ENCODE data around the gene SIPA1L3.
"Not testable (repeated sequence)": the region's sequence is repeated elsewhere in the genome, so short reads cannot be mapped to it uniquely, and the experiment has no call there.

The SIPA1L3 gene

GRCh38 chr19:37920591-37921450 lies 13.8 kb downstream of the SIPA1L3 start:
- DNase-seq (ENCODE audit: low read depth), result no peak

DNA sequence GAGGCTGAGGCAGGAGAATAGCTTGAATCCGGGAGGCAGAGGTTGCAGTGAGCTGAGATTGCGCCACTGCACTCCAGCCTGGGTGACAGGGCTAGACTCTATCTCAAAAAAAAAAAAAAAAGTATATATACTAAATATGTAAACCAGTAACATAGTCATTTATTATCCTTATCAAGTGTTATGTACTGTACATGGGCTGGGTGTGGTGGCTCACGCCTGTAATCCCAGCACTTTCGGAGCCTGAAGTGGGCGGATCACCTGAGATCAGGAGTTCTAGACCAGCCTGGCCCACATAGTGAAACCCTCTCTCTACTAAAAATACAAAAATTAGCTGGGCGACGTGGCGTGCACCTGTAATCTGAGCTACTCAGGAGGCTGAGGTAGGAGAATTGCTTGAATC lies 17.6 kb downstream of the SIPA1L3 start:
- not testable (repeated sequence) for DNase-seq (ENCODE audit: low read depth)

GRCh38 chr19:37925212-37925611 lies 18.2 kb downstream of the SIPA1L3 start:
- no peak for DNase-seq (ENCODE audit: low read depth)

GRCh38 chr19:37926255-37926654 lies 19.2 kb downstream of the SIPA1L3 start:
- DNase-seq (ENCODE audit: low read depth), result no peak

DNA sequence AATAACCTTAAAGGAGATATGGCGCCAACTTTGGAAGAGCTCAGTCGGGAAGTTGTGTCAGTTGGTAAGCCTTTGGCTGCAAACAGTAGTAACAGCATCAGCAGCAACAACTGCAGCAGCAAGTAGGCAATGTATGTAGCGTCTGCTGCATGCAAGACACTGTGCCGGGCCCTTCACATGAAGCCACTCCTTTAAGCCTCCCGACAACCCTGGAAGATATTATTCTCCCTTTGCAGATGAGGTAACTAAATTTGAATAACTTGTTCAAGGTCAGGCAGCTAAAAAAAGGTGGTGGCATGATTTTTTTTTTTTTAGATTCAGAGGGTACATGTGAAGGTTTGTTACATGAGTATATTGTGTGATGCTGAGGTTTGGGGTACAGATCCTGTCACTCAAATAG lies 19.7 kb downstream of the SIPA1L3 start:
- no peak for DNase-seq (ENCODE audit: low read depth)

GRCh38 chr19:37928527-37929286 lies 21.7 kb downstream of the SIPA1L3 start:
- no peak for DNase-seq (ENCODE audit: low read depth)

DNA sequence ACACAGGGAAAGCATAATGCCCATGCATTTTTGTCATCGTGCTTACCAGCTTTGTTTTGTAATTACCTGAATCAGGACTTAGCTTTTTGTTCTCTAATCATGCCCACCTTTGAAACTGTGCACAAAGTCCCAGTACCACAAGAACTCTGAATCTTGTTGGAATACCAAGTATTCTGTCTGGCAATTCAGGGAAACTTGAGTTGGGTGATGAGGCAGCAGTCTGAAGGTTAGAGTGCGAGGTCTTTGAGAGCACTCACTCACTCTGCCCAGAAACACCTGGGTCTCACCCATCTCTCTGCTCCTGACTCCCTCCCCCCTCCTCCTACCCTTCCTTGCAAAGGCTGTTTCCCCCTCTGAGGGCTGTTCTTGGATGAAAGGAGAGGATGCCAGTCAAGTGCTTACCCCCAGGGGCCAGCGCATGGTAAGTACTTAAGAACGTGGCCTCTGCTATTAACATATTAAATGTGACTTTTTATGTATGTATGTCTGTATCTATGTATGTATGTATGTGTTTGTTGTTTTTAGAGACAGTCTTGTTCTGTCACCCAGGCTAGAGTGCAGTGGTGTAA lies 22.4 kb downstream of the SIPA1L3 start:
- DNase-seq (ENCODE audit: low read depth), result no peak

DNA sequence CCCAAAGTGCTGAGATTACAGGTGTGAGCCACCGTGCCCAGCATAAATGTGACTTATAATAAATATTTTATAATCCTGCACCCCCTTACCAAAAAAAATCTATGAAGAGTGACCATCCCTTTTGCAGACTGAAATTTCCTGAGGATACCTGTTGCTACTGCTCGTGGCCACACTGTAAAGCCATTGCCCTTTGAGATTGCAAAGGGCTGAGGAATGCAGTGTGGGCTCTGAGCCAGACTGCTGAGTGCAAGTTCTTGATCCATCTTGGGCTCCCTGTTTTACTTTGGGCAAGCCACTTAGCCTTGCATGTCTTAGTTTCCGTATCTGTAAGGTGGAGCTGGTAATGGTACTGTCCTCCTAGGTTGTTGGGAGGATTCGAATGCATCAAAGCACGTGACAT lies 23.4 kb downstream of the SIPA1L3 start:
- no peak for DNase-seq (ENCODE audit: low read depth)

- DNase-seq (ENCODE audit: low read depth), result no peak
Observed at GRCh38 chr19:37931881-37932655, 25.1 kb downstream of the SIPA1L3 start.

DNA sequence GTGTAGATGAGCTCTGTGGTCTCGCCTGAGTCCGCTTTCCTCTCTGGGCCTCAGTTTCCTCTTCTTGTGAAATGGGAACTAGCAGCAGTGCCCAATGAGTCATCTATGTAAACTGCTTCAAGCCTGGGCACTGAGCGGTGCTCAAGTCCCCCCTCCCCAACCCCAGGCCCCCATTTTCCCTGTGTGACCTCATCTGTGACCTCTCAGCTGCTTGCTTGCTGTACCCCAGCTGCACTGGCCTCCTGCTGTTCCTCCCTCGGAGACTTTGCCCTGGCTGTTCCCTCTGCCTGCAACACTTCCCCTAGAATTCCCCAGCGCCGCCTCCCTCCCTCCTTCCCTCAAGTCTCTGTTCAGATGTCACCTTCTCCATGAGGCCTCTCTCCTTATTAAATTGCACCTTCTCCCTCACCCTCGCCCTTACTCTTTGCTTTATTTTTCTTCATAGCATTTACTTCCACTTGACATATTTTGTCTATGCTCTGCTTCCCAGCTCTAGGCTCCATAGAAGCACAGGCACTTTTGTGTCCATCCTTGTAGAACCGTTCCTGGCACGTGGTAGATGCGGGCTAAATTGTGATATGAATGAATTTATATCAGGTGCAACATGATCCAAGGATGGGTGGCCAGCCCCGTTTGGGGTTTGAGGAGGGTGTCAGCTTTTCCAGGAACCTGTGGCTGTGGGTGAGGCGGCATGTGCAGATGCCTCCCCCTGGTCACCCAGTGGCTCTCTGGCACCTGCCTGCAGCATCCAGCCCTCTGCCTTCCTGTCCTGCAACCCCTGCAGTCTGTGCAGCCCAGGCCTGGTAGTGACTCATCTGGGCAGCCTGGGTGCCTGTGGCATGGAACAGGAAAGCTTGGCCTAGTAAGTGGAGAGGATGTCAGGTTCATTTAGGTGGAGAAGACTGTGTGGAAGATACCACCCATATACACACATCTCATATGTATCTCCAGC lies 26.3 kb downstream of the SIPA1L3 start:
- DNase-seq (ENCODE audit: low read depth), result no peak

DNA sequence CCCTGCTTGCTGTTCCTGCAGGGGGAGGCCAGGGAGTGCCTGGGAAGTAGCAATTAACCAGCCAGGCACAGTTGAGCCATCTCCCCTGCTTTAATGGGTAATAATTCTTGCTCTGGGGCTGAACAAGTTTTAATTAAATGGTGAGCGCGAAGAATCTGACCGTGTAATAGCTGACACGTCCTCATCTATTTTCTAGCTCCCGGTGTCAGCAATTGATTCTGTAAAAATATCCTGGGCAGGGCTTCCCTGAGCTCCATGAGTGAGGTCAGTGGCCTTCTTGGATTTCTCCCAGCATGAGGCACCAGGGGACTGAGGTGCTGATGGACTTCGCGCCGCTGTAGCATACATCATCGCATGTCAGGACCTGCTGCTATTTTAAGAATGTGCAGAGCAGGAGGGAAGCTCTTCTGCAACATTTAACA lies 26.9 kb downstream of the SIPA1L3 start:
- DNase-seq (ENCODE audit: low read depth), result no peak

DNA sequence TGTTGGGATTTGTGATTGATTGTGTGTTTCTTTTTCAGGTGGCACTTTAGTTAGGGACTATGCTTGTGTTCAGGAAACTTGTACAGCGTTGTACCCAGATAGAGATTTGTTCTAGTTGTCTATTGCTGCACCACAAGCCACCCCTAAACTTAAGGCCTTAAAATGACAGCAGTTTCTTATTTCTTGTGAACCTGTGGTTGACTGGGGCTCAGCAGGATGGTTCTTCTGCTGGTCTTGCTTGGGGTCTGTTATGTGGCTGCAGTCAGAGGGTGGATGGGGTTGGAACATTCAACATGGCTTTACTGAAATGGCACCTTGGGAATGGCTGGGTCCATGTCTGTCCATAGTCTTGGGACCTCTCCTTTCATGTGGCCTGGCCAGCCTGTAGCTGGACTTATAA lies 28.3 kb downstream of the SIPA1L3 start:
- DNase-seq (ENCODE audit: low read depth), result no peak

GRCh38 chr19:37936166-37936565 lies 29.2 kb downstream of the SIPA1L3 start:
- DNase-seq (ENCODE audit: low read depth), result no peak

GRCh38 chr19:37936886-37937285 lies 29.9 kb downstream of the SIPA1L3 start:
- no peak for DNase-seq (ENCODE audit: low read depth)

DNA sequence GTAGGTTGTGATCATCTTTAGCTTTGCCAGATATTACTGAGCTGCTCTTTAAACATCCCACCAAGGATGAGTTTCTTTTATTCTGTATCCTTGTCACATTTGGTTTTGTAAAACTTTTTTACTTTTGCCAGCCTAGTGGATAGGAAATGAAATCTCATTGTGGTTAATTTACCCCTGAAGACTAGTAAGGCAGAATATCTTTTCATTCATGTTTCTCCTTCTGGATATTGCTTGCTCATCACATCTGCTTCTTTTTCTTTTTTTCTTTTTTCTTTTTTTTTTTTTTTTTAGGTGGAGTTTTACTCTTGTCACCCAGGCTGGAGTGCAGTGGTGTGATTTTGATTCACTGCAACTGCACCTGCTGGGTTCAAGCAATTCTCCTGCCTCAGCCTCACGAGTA lies 31.3 kb downstream of the SIPA1L3 start:
- DNase-seq (ENCODE audit: low read depth), result no peak

DNA sequence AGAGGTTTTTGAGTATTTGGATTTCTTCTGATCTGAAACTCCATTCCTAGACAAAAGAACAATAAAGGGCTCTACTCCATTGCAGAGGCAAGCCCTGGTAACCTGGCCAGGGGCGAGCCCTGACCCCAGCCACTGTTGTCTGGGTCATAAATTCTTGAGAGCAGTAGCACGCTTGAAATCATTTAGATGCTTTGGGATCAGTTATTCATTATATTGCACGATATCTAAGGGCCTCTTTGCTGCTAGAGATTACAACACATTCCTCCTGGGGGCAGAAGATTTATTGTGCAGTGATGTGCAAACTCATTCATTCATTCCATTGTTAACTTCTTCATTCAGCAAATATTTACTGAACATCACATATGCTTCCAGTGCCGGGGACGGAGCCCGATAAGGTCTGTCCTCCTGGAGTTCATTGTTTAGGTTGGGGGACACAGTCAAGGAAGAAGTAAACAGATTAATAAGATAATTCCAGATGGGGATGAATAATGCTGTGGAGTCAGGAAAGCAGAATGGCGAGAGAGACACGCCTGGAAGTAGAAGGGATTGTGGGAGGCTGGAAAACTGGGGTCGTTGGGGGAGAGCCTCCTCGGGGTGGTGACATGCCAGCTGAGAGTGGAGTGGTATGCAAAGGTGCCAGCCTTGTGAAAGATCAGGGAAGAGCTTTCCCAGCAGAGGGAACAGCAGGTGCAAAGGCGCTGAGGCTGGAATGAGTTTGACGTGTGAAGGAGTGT lies 34.9 kb downstream of the SIPA1L3 start:
- no peak for DNase-seq (ENCODE audit: low read depth)

DNA sequence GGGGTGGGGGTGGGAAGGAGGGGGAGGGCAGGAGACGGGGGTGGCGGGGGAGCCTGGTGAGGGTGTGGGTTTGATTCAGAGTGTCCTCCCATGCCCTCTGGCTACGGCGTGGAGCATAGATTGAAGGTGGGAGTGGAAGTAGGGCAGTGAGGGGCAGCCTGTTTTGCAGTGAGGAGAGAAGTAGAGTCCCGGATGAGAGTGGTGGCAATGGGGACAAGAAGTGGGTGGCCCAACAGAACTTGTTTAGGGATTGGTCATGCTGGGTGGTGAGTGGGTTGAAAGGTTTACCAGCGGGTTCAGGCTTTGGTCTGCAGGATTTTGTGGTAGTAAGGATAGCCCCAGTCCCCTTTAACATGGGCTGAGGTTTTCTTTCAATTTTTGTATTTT lies 35.5 kb downstream of the SIPA1L3 start:
- DNase-seq (ENCODE audit: low read depth), result no peak

- no peak for DNase-seq (ENCODE audit: low read depth)
Observed at GRCh38 chr19:37943480-37943879, 36.5 kb downstream of the SIPA1L3 start.

GRCh38 chr19:37946132-37946531 lies 39.1 kb downstream of the SIPA1L3 start:
- no peak for DNase-seq (ENCODE audit: low read depth)

GRCh38 chr19:37947778-37948177 lies 40.8 kb downstream of the SIPA1L3 start:
- no peak for DNase-seq (ENCODE audit: low read depth)

Data from GM04504 (cell line).